Epithelial cell of esophagus (primary cell): Measurements from ENCODE around the gene SCARF1.

Experiments
- DNase-seq: peaks from one replicate; pipeline ENCODE4 v3.0.0; 2010; ENCODE audit warnings: low read depth
- H3K4me3 ChIP-seq: 2 replicates; pipeline ENCODE4 v1.5.1; 2011; ENCODE audit warnings: mild to moderate bottlenecking, low read length, control low read depth
- TF ChIP-seq, protein P1 (sequence below): IDR thresholded peaks from 2 replicates; pipeline ENCODE4 v1.5.1; 2011; ENCODE audit warnings: low read depth, mild to moderate bottlenecking, low read length, control low read depth, inconsistent platforms; ENCODE audit not compliant: insufficient read depth; ENCODE audit errors: missing control alignments

SCARF1 gene

DNA sequence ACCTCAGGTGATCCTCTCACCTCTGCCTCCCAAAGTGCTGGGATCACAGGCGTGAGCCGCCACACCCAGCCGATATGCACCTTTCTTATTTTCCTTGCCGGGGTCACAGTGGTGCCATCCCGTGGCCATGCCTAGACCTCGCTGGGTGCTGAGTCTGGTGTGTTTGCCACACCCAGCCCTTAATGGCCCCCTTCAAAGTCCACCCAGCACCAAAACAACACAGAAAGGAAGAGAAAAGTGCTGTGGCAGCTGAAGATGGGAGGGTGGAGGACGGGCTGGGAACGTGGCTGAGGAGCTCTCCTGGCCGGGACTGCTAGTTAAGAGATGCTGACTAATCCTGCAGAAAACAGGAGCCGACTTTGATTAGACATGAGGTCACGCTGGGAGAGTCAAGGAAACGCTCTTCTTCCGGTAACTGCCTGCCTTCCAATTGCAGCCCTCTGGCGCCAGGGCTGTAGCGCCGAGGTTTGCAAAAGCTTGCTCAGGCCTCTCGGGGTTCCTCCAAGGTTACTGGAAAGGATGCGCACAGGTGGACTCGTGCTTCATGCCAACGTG is 27.8 kb downstream of the SCARF1 start:
- DNase-seq = peak; percentile 81
- no peak overlapping the region for H3K4me3 ChIP-seq
- TF ChIP-seq, protein P1, sequence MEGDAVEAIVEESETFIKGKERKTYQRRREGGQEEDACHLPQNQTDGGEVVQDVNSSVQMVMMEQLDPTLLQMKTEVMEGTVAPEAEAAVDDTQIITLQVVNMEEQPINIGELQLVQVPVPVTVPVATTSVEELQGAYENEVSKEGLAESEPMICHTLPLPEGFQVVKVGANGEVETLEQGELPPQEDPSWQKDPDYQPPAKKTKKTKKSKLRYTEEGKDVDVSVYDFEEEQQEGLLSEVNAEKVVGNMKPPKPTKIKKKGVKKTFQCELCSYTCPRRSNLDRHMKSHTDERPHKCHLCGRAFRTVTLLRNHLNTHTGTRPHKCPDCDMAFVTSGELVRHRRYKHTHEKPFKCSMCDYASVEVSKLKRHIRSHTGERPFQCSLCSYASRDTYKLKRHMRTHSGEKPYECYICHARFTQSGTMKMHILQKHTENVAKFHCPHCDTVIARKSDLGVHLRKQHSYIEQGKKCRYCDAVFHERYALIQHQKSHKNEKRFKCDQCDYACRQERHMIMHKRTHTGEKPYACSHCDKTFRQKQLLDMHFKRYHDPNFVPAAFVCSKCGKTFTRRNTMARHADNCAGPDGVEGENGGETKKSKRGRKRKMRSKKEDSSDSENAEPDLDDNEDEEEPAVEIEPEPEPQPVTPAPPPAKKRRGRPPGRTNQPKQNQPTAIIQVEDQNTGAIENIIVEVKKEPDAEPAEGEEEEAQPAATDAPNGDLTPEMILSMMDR = no peak

DNA sequence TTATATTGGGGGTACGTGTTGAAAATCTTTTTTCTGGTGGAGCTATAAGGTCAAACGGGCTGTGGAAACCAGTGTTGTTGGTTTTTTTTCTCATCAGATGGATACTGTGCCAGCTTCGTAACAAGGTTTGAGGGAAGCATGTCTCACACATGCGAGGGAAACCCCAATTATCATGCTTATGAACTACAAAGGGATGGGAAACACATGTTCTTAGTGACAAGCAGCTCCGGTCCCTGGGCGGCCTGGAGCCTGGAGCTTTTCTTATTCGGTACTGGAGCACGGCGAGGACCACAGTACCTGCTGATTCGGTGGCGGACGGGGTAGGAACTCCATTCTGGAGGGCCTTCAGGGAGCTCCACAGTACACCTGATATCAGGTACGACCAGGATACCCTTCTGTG is 29.4 kb downstream of the SCARF1 start:
- H3K4me3 ChIP-seq = no peak overlapping the region
- TF ChIP-seq, protein P1 = no peak
- no peak for DNase-seq

DNA sequence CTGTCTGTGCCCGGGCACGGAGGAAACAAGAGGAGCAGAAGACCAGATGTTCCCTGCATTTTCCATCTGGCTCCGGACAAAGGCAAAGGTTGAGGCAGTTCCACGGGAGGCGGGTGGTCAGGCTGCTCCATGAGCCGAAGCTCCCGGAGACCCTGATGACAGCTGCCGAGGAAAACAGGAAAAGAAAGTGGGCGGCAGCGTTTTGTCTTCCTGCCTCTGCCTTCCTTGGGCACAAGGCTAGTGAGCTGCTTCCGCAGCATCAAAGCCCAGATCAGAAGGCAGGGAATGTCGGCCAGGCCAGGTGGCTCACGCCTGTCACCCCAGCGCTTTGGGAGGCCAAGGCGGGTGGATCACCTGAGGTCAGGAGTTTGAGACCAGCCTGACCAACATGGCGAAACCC is 33.1 kb downstream of the SCARF1 start:
- TF ChIP-seq, protein P1 = no peak
- DNase-seq = no peak
- no peak overlapping the region for H3K4me3 ChIP-seq

DNA sequence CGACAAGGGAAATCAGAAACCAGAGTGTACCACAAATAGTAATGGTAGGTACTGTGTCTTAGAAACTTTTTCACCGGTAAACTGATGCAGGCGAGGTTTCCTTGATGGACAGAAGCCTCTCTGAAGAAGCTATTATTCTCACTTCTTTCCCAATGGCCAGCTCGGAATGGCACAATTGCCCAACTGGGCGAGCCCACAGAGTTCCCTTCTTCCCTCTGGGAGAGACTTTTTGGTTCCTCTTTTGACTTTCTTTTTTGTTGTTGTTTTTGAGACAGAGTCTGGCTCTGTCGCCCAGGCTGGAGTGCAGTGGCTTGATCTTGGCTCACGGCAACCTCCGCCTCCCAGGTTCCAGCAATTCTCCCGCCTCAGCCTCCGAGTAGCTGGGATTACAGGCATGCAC is 33.8 kb downstream of the SCARF1 start:
- DNase-seq = no peak
- TF ChIP-seq, protein P1 = no peak
- no peak overlapping the region for H3K4me3 ChIP-seq

DNA sequence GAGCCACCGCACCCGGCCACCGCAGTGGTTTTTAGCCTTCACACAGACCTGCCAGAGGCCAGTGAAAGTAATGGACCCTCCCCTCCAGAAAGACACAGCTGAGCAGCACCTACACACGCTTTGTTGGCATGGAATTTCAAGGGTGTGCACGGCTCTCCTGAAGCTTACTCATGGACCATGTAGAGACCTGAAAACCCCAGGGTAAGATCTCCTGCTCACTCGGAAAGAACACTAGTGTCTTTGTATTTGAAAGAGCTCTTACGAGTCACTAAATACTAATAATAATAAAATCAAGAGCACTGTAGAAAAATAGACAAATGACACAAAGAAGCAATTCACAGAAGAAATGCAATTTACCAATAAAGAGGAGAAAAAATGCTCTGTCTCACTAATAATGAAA is 36.9 kb downstream of the SCARF1 start:
- DNase-seq = peak; percentile 78
- TF ChIP-seq, protein P1 = no peak

DNA sequence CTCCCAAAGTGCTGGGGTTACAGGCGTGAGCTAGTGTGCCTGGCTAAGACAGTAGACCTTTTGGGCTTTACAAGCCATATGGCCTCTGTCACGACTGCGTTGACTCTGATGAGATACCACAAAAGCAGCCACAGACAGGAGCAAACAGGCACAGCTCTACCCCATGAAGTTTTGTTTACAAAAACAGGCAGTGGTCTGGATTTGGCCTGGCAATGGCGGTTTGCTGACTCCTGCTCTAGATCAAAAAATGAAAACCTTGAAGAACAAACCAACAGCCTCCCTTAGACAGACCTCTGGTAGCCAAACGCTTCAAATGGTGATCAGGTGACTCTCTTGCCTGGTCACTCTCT is 37.6 kb downstream of the SCARF1 start:
- H3K4me3 ChIP-seq = no peak overlapping the region
- no peak for DNase-seq
- TF ChIP-seq, protein P1 = no peak

More for the DNA sequence above, 36.9 kb downstream of the SCARF1 start:
- H3K4me3 ChIP-seq = no peak overlapping the region

DNA sequence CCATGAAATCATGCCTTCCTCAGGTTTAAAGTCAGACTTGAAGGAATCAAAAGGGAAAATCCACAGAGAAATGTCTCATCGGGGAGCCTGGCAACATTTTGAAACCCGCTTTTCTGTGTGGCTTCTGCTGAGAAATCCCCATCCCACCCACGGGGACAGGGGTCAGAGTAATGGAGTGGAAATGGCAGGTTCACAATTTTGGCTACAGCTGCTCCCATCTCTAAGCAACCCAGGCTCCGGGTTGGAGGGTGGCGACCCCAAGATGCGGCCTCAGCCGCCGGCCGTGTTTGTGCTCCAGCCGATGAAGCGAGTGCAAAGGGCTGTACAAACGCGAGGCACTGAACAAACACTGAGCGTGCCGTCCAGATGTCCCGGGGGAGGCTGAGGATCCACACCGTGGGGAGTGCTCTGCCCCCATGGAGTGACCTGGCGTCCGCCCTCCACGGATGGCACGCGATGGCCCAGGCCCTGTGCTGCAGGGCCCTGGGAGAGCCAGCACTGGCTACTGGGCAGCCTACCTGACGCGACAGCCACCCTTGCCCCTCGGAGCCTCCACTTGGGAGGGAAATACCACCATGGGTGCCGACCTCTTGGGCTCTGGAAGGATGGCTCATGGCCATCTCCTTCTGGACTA is 39.1 kb downstream of the SCARF1 start:
- H3K4me3 ChIP-seq = no peak overlapping the region
- TF ChIP-seq, protein P1 = no peak
- DNase-seq = no peak
